ENCODE results near the gene CXCR5. TPM values are rescaled to one million over a fixed set of nuclear protein-coding genes. Genes with fewer than 3 reads are reported as not detected.

Gene CXCR5
- total RNA-seq, 1 experiment from 2014 or later, result not detected

GRCh38 chr11:118912742-118913410 is 29.2 kb downstream of the CXCR5 start:
- peak; percentile 58 for DNase-seq (ENCODE audit: low spot score)

GRCh38 chr11:118913411-118914125 is 29.9 kb downstream of the CXCR5 start:
- DNase-seq (ENCODE audit: low spot score), result peak; percentile 33

- peak; percentile 50 for DNase-seq (ENCODE audit: low spot score)
Measured at GRCh38 chr11:118914178-118914918, 30.7 kb downstream of the CXCR5 start.

- DNase-seq (ENCODE audit: low spot score), result no peak
Measured at GRCh38 chr11:118914987-118915386, 31.3 kb downstream of the CXCR5 start.

- no peak for DNase-seq (ENCODE audit: low spot score)
Measured at GRCh38 chr11:118915396-118915795, 31.7 kb downstream of the CXCR5 start.

GRCh38 chr11:118915941-118916841 is 32.5 kb downstream of the CXCR5 start:
- no peak for DNase-seq (ENCODE audit: low spot score)

GRCh38 chr11:118916842-118917388 is 33.2 kb downstream of the CXCR5 start:
- peak; percentile 30 for DNase-seq (ENCODE audit: low spot score)

- DNase-seq (ENCODE audit: low spot score), result peak; percentile 70
Measured at GRCh38 chr11:118917481-118918127, 33.9 kb downstream of the CXCR5 start.

GRCh38 chr11:118918128-118918685 is 34.5 kb downstream of the CXCR5 start:
- peak; percentile 79 for DNase-seq (ENCODE audit: low spot score)

- DNase-seq (ENCODE audit: low spot score), result peak; percentile 20
Measured at GRCh38 chr11:118918686-118919280, 35.1 kb downstream of the CXCR5 start.

- DNase-seq (ENCODE audit: low spot score), result peak; percentile 57
Measured at GRCh38 chr11:118921121-118921928, 37.6 kb downstream of the CXCR5 start.

GRCh38 chr11:118921929-118922744 is 38.4 kb downstream of the CXCR5 start:
- peak; percentile 73 for DNase-seq (ENCODE audit: low spot score)

- no peak for DNase-seq (ENCODE audit: low spot score)
Measured at GRCh38 chr11:118922745-118923627, 39.3 kb downstream of the CXCR5 start.

- no peak for DNase-seq (ENCODE audit: low spot score)
Measured at GRCh38 chr11:118923721-118924587, 40.3 kb downstream of the CXCR5 start.

- DNase-seq (ENCODE audit: low spot score), result peak; percentile 28
Measured at GRCh38 chr11:118924591-118925585, 41.2 kb downstream of the CXCR5 start.

Measured in A172 (cell line).